Prostate gland (tissue), 2 donors: Measurements from ENCODE around the gene ASIC2. TPM values are rescaled to one million over a fixed set of nuclear protein-coding genes. Genes with fewer than 3 reads are reported as not detected.

ENCODE experiments used
- DNase-seq: peaks from one replicate; pipeline ENCODE4 v3.0.0-alpha.2; 2019; ENCODE audit warnings: low spot score
- H3K27ac ChIP-seq, 2 donors: fragments of 200-600 bp; sonication (generic); 2 replicates each; pipeline ENCODE4 v1.5.1; 2017 to 2019
- H3K27me3 ChIP-seq: fragments of 200-600 bp; sonication (generic); replicated peaks from 2 replicates; pipeline ENCODE4 v1.5.1; 2019; ENCODE audit not compliant: insufficient read depth
- H3K36me3 ChIP-seq, 2 donors: fragments of 200-600 bp; sonication (generic); 1 replicate in 1 of 2; 2 replicates in 1 of 2; pipeline versions ENCODE4 v1.5.1 to v1.8.1; 2017 to 2019
- H3K4me1 ChIP-seq: fragments of 200-600 bp; sonication (generic); replicated peaks from 2 replicates; pipeline ENCODE4 v1.5.1; 2019
- H3K4me3 ChIP-seq, 2 donors: fragments of 200-600 bp; sonication (generic); 2 replicates each; pipeline ENCODE4 v1.5.1; 2017 to 2019
- H3K9me3 ChIP-seq: fragments of 200-600 bp; sonication (generic); 2 replicates; pipeline ENCODE4 v1.5.1; 2017
- POLR2A ChIP-seq: fragments of 450-650 bp; IDR thresholded peaks from one replicate; pipeline ENCODE4 v1.6.1; 2016; ENCODE audit warnings: antibody characterized with exemption, mild to moderate bottlenecking
- POLR2AphosphoS5 ChIP-seq: sonication (generic); formaldehyde crosslinking; IDR thresholded peaks from one replicate; pipeline ENCODE4 v1.6.1; 2017; ENCODE audit warnings: antibody characterized with exemption
- WGBS: methylation state at CpG from one replicate; pipeline ENCODE4 v1.1.5; 2018; 5-methylcytosine and 5-hydroxymethylcytosine counted together
- intact Hi-C: fragments of 100-400 bp; cut with DNase I; formaldehyde crosslinking; loops from one replicate; pipeline ENCODE4 v1.14.2; 2022
- total RNA-seq, 2 donors: library from RNA; depleted of rRNA; stranded (reverse); fragments of >200 nt; gene quantifications; one replicate each; pipeline ENCODE4 v1.1.0, GENCODE V29; 2016
- TF ChIP-seq, protein P1 (sequence below), 4 experiments: fragments of 200-600 bp in 2 of 4; fragments of 450-650 bp in 2 of 4; sonication (generic) in 2 of 4; IDR thresholded peaks; 1 replicate in 3 of 4; 2 replicates in 1 of 4; pipeline ENCODE4 v1.5.1; 2016 to 2019; ENCODE audit warnings: antibody characterized with exemption in 4 of 4, mild to moderate bottlenecking in 2 of 4, moderate library complexity in 2 of 4

ASIC2 gene
- total RNA-seq, 2 donors from 2014 or later: 3.2 TPM; not detected in 1

DNA sequence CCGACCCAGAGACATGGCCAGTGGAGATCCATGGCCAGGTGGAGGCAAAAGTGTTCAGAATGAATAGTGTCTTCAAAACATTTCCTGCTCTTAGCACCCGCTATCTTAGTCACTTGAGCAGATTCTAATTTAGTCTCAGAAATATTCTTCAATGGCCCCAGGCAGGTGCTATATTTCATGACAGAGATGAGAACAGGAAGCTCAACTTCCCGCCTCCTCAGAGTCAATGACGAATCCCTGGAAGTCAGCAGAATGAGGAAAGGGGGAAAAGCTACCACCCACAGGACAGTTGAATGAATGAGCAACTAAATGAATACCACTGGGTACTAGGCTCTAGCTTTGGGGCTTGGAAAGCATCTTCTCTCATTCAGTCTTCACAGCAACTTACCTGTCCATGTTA, 147.2 kb downstream of the ASIC2 start:
- intact Hi-C loops: no loop called here
- WGBS: 84% methylated on average over 4 of the region's 4 CpGs
- Histone ChIP-seq H3K4me3 (no peak overlapping the region), H3K36me3 (no peaks in the 10 kb centered on the region), H3K9me3 (no peaks in the 10 kb centered on the region), H3K27me3 (no peaks in the 10 kb centered on the region), H3K4me1 (no peaks in the 10 kb centered on the region), H3K27ac (no peak overlapping the region)
- TF ChIP-seq POLR2AphosphoS5 (no peak), POLR2A (no peak)
- TF ChIP-seq, protein P1, sequence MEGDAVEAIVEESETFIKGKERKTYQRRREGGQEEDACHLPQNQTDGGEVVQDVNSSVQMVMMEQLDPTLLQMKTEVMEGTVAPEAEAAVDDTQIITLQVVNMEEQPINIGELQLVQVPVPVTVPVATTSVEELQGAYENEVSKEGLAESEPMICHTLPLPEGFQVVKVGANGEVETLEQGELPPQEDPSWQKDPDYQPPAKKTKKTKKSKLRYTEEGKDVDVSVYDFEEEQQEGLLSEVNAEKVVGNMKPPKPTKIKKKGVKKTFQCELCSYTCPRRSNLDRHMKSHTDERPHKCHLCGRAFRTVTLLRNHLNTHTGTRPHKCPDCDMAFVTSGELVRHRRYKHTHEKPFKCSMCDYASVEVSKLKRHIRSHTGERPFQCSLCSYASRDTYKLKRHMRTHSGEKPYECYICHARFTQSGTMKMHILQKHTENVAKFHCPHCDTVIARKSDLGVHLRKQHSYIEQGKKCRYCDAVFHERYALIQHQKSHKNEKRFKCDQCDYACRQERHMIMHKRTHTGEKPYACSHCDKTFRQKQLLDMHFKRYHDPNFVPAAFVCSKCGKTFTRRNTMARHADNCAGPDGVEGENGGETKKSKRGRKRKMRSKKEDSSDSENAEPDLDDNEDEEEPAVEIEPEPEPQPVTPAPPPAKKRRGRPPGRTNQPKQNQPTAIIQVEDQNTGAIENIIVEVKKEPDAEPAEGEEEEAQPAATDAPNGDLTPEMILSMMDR (IDR thresholded peaks at IDR 0.05): no peak
- DNase-seq: no peak

DNA sequence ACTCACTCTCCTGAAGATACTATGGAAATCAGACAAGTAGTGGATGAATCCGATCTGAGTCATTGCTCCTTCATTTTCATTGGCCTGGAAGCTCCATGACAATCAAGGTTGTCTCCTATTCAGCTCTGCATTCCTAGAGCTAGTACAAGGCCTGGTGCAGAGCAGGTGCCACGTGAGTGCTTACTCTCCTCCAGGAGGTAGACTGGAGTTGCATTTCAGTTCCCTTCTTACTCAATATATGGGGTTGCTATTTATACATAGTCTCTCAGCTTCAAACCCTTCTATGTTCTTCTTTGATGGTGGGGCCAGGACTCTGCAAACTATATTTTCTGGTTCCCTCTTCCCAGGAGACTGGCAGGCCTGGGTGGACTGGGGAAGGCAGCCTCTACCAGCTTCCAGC, 148.3 kb downstream of the ASIC2 start:
- H3K36me3 ChIP-seq: no peaks in the 10 kb centered on the region
- H3K27ac ChIP-seq: no peak overlapping the region
- TF ChIP-seq, protein P1 (IDR thresholded peaks at IDR 0.05): no peak
- no peak for TF ChIP-seq POLR2A
- TF ChIP-seq POLR2AphosphoS5: no peak
- DNase-seq: no peak
- 80% methylated on average over 2 of the region's 2 CpGs for WGBS
- no peak overlapping the region for H3K4me3 ChIP-seq
- H3K4me1 ChIP-seq: no peaks in the 10 kb centered on the region
- intact Hi-C loops: no loop called here
- H3K9me3 ChIP-seq: no peaks in the 10 kb centered on the region
- no peaks in the 10 kb centered on the region for H3K27me3 ChIP-seq

DNA sequence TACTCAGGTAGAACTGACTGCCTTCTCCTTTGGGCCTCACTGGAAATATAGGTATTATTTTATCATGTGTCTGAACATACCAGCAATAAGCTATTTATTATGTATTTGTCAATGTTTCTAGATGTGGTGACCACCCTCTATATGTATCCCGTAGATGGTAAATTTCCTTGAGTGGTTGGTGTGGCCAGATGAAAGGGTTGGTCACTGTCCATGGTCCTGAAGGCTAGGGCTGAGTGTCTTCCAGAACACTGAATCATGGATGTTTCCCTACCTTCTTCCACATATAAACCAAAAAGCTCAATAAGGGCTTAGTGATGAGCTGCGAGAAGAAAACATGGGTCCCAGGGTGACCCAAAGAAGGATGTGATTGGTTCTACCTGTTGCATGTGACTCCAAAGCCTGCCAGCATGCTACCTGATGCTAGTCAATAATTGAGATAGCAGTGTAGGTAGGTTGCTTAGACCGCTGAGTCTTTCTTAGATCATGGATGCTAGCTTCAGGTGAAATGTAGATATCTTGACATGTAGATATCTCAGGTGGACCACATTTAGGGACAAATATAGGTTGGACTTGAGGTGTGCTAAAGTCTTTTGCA, 150.3 kb downstream of the ASIC2 start:
- Histone ChIP-seq H3K4me3 (no peak overlapping the region), H3K27ac (no peak overlapping the region), H3K27me3 (no peaks in the 10 kb centered on the region), H3K36me3 (no peaks in the 10 kb centered on the region), H3K9me3 (no peaks in the 10 kb centered on the region), H3K4me1 (no peaks in the 10 kb centered on the region)
- no peak for TF ChIP-seq POLR2AphosphoS5
- TF ChIP-seq, protein P1 (IDR thresholded peaks at IDR 0.05): no peak
- TF ChIP-seq POLR2A: no peak
- intact Hi-C loops: no loop called here
- no peak for DNase-seq
- 57% methylated on average over 3 of the region's 3 CpGs for WGBS

DNA sequence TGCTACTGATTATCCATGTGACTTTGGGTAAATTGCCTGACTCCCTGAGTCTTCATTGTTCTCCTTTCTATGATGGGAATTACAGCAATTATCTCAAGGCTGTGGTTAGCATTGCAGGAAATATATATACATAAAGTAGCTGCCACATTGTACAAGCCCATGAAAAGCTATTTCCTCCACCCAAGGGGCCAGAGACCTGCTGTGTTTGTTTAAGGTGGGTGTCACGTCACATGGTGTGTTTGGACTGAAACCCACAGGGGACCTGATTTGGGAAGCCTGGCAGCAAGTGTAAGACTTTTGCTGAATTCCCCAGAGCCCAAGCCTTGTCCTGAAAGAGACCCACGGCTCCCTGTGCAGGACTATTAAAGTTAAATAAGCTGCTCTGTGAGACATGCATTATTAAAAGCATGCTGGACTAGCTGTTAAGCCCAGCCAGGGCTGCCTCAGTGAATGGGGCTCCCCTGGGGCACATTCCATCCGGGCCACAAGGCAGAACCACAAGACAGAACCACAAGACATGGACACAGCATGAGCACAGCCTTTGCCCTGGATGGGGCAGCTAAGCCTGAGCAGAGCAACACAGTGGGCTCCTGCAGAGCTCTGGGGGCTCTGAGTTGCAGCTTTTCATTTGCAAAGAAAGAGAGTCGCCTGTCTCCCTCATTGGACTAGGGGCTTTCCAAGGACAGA, 152.5 kb downstream of the ASIC2 start:
- DNase-seq: no peak
- intact Hi-C loops: no loop called here
- TF ChIP-seq POLR2AphosphoS5 (no peak), POLR2A (no peak)
- TF ChIP-seq, protein P1 (IDR thresholded peaks at IDR 0.05): no peak
- H3K4me3 ChIP-seq: no peak overlapping the region
- no peaks in the 10 kb centered on the region for H3K27me3 ChIP-seq
- WGBS: 33% methylated on average over 4 of the region's 4 CpGs
- H3K27ac ChIP-seq: no peak overlapping the region
- no peaks in the 10 kb centered on the region for H3K9me3 ChIP-seq
- H3K36me3 ChIP-seq: no peaks in the 10 kb centered on the region
- no peaks in the 10 kb centered on the region for H3K4me1 ChIP-seq

DNA sequence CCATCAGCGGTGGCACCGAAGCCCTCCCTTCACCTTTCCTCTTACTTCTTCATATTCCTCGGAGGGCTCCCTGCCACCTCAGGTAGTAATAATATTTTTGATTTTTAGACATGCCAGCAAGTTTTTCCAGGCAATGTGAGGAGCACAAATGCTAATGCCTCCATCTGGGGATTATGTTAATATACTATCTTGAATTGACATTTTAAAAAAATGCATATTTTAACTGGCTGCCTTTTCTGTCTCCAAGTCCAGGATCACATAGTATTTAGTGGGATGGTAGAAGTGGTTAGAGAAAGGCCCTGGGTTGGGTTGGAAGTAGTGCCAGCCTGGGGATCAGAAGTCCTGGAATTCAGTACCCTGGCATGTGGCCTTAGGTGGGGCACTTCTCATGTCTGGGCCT, 154.5 kb downstream of the ASIC2 start:
- WGBS: 92% methylated on average over 3 of the region's 3 CpGs
- DNase-seq: no peak
- Histone ChIP-seq H3K27me3 (no peaks in the 10 kb centered on the region), H3K4me1 (no peaks in the 10 kb centered on the region), H3K4me3 (no peak overlapping the region), H3K9me3 (no peaks in the 10 kb centered on the region), H3K27ac (no peak overlapping the region), H3K36me3 (no peaks in the 10 kb centered on the region)
- TF ChIP-seq, protein P1 (IDR thresholded peaks at IDR 0.05): no peak
- TF ChIP-seq POLR2AphosphoS5 (no peak), POLR2A (no peak)
- intact Hi-C loops: no loop called here
